Neuronal stem cell (in vitro differentiated cells): Measurements from ENCODE around the gene APOBEC3C.
"Not testable (repeated sequence)": the region's sequence is repeated elsewhere in the genome, so short reads cannot be mapped to it uniquely, and the experiment has no call there.

Source experiments
- DNase-seq: peaks from one replicate; pipeline ENCODE4 v3.0.0-alpha.2; 2013; ENCODE audit warnings: low spot score
- H2AFZ ChIP-seq: one replicate; pipeline ENCODE4 v1.6.1; 2013; ENCODE audit warnings: mild to moderate bottlenecking, low read length, inconsistent platforms
- H2AK5ac ChIP-seq: 2 replicates; pipeline ENCODE4 v1.6.1; 2013; ENCODE audit warnings: low read depth, mild to moderate bottlenecking, inconsistent platforms, low read length, moderate library complexity, mixed read lengths
- H2BK120ac ChIP-seq: 2 replicates; pipeline ENCODE4 v1.6.1; 2013; ENCODE audit warnings: low read depth, mild to moderate bottlenecking, inconsistent platforms, low read length, moderate library complexity, mixed read lengths
- H2BK12ac ChIP-seq: one replicate; pipeline ENCODE4 v1.6.1; 2013; ENCODE audit warnings: low read length, inconsistent platforms
- H2BK15ac ChIP-seq: 2 replicates; pipeline ENCODE4 v1.6.1; 2013; ENCODE audit warnings: mild to moderate bottlenecking, low read length, inconsistent platforms, mixed read lengths
- H2BK5ac ChIP-seq: one replicate; pipeline ENCODE4 v1.6.1; 2013; ENCODE audit warnings: inconsistent platforms, mild to moderate bottlenecking, low read length, moderate library complexity
- H3K14ac ChIP-seq: one replicate; pipeline ENCODE4 v1.6.1; 2013; ENCODE audit warnings: low read length, inconsistent platforms
- H3K18ac ChIP-seq: 2 replicates; pipeline ENCODE4 v1.6.1; 2013; ENCODE audit warnings: low read length, inconsistent platforms
- H3K23ac ChIP-seq: 2 replicates; pipeline ENCODE4 v1.6.1; 2013; ENCODE audit warnings: low read depth, mild to moderate bottlenecking, mixed read lengths, low read length, inconsistent platforms; ENCODE audit not compliant: poor library complexity
- H3K27ac ChIP-seq: replicated peaks from 3 replicates; pipeline ENCODE4 v1.5.1; 2013; ENCODE audit warnings: low read length, inconsistent platforms
- H3K27me3 ChIP-seq, 3 experiments: 2 replicates each; pipeline ENCODE4 v1.6.1; 2013; ENCODE audit warnings: low read length in 3 of 3, mild to moderate bottlenecking in 2 of 3, inconsistent platforms in 1 of 3, low read depth in 1 of 3, mixed read lengths in 1 of 3, moderate library complexity in 1 of 3; ENCODE audit not compliant: control insufficient read depth in 3 of 3, insufficient read depth in 3 of 3
- H3K36me3 ChIP-seq, 2 donors: replicated peaks in 1 of 2; 2 replicates each; pipeline ENCODE4 v1.6.1; 2013; ENCODE audit warnings: low read length in 2 of 2; ENCODE audit not compliant: control insufficient read depth in 2 of 2, insufficient read depth in 2 of 2
- H3K4ac ChIP-seq: 2 replicates; pipeline ENCODE4 v1.6.1; 2013; ENCODE audit warnings: inconsistent platforms, mild to moderate bottlenecking, low read length, moderate library complexity
- H3K4me1 ChIP-seq, 2 donors: 1 replicate in 1 of 2; 2 replicates in 1 of 2; pipeline ENCODE4 v1.6.1; 2013; ENCODE audit warnings: low read length in 2 of 2, low read depth in 1 of 2; ENCODE audit not compliant: control insufficient read depth in 2 of 2, insufficient read depth in 1 of 2
- H3K4me2 ChIP-seq: one replicate; pipeline ENCODE4 v1.6.1; 2013; ENCODE audit warnings: mild to moderate bottlenecking, low read length, inconsistent platforms; ENCODE audit not compliant: insufficient read depth, poor library complexity, severe bottlenecking
- H3K4me3 ChIP-seq, 2 donors: 2 replicates each; pipeline ENCODE4 v1.5.1; 2013; ENCODE audit warnings: low read length in 2 of 2, mild to moderate bottlenecking in 2 of 2, inconsistent platforms in 1 of 2, moderate library complexity in 1 of 2
- H3K79me1 ChIP-seq: one replicate; pipeline ENCODE4 v1.6.1; 2013; ENCODE audit warnings: low read depth, mild to moderate bottlenecking, inconsistent platforms, low read length, moderate library complexity
- H3K9ac ChIP-seq: one replicate; pipeline ENCODE4 v1.6.1; 2013; ENCODE audit warnings: mild to moderate bottlenecking, low read depth, low read length, inconsistent platforms; ENCODE audit not compliant: poor library complexity
- H3K9me3 ChIP-seq, 2 donors: replicated peaks in 1 of 2; 2 replicates each; pipeline versions ENCODE3 to v1.6.1; 2013; ENCODE audit warnings: low read length in 2 of 2, mild to moderate bottlenecking in 2 of 2, inconsistent platforms in 1 of 2, low read depth in 1 of 2, mixed read lengths in 1 of 2, moderate library complexity in 1 of 2; ENCODE audit not compliant: control insufficient read depth in 2 of 2, insufficient read depth in 1 of 2
- H4K8ac ChIP-seq: one replicate; pipeline ENCODE4 v1.6.1; 2013; ENCODE audit warnings: low read depth, mild to moderate bottlenecking, inconsistent platforms, low read length, moderate library complexity
- H4K91ac ChIP-seq: one replicate; pipeline ENCODE4 v1.6.1; 2013; ENCODE audit warnings: low read length, low read depth, mild to moderate bottlenecking, inconsistent platforms; ENCODE audit not compliant: poor library complexity
- WGBS, 2 donors: extraction: QIAGEN DNeasy Blood & Tissue Kit; methylation state at CpG; one replicate each; pipeline ENCODE4 v1.1.7; 2013; ENCODE audit warnings: missing lambda C conversion rate in 2 of 2, mixed read lengths in 1 of 2; ENCODE audit not compliant: insufficient read length in 2 of 2, insufficient replicate concordance in 1 of 2; ENCODE audit errors: extremely low coverage in 2 of 2; 5-methylcytosine and 5-hydroxymethylcytosine counted together

Gene APOBEC3C

DNA sequence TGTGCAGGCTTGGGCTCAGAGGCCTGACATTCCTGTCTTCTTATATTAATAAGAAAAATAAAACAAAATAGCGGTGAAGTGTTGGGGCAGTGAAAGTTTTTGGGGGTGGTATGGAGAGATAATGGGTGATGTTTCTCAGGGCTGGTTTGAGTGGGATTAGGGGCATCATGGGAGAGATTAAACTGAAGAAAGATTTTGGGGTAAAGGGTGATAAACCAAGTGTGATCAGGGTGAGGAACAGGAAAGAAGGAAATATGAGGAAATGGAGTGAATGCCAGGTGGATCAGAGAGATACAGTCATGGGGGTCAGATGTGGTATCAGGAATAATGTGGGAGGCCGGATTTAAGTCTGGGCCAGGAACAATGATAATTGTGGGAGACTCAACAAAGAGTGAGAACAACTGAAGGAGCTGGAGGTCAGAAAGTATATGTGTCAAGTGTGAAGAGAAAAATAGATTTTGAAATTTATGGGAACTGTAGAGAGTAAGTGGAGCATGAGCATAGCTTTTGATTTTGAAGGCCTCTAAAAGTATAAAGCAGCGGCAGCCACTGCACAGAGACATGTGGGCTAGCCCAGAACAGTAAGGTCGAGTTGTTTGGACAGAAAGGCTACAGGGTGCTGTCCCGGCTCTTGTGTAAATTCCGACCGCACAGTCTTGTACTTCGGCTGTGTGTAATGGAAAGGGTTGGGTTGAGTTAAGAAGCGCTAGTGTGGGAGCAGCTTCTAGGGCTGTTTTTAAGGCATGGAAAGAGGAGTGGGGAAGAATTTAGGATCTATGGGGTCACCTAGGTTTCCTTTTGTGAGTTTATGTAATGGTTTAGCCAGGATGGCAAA lies 52.6 kb downstream of the APOBEC3C start:
- not testable (repeated sequence) for H2AK5ac ChIP-seq, H3K23ac ChIP-seq, H3K9ac ChIP-seq, H4K91ac ChIP-seq, H3K4me2 ChIP-seq, H3K27ac ChIP-seq, H3K9me3 ChIP-seq, H3K4me1 ChIP-seq, DNase-seq, H4K8ac ChIP-seq, H3K36me3 ChIP-seq, H2AFZ ChIP-seq, H3K79me1 ChIP-seq, H2BK120ac ChIP-seq, H2BK5ac ChIP-seq, H3K14ac ChIP-seq, H2BK12ac ChIP-seq, H3K4ac ChIP-seq, H3K4me3 ChIP-seq, H2BK15ac ChIP-seq, H3K18ac ChIP-seq
- peaks cover 0 to 22% (median 0%) of the 10 kb centered on the region in 3 experiments for H3K27me3 ChIP-seq
- no CpG with 5 or more reads among the region's 9 CpGs for WGBS, 2 donors

DNA sequence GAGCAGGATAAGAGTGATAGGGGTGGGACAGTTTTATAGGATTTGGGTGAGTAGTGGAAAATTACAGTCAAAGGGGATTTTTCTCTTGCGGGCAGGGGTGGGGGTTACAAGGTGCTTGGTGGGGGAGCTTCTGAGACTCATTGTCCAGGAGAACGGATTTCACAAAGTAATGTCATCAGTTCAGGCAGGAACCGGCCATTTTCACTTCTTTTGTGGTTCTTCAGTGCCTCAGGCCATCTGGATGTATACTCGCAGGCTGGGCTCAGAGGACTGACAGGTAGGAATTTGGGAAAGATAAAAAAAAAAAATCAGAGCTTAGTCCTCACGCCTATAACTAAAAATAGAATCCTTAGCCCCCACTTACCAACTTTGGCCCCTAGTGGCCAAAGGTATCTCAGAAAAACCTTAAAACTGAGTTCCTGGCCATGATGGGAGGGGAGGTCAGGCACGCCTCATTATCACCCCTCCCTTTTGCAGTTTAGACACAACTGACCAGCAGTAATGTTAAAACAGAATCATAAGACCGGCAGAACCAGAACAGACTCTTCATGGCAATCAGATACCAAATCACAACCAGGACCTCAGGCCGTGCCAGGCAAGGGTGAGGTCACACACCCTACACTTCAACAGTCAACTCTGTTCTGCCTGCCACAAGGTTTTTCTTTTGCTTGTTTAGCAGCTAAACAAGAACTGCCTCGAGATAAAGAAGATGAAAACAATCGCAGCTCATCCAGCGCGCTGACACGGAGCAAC lies 54.2 kb downstream of the APOBEC3C start:
- Histone ChIP-seq H3K27me3 (peaks cover 0 to 19% (median 0%) of the 10 kb centered on the region in 3 experiments), H3K9ac (no peak overlapping the region), H3K4ac (no peak overlapping the region), H2BK5ac (no peak overlapping the region), H4K91ac (no peak overlapping the region), H2AK5ac (no peak overlapping the region), H2BK12ac (no peak overlapping the region), H2BK120ac (no peak overlapping the region), H3K4me1 (no peaks in the 10 kb centered on the region), H2AFZ (no peak overlapping the region), H3K27ac (no peak overlapping the region), H3K36me3 (no peaks in the 10 kb centered on the region), H3K79me1 (peaks cover 2% of the 10 kb centered on the region), H4K8ac (no peak overlapping the region), H3K14ac (no peak overlapping the region), H3K4me3 (no peak overlapping the region), H3K9me3 (no peaks in the 10 kb centered on the region), H3K23ac (no peak overlapping the region), H2BK15ac (no peak overlapping the region), H3K4me2 (no peak overlapping the region), H3K18ac (peak overlapping the region; percentile 52)
- no CpG with 5 or more reads among the region's 13 CpGs for WGBS, 2 donors
- no peak for DNase-seq
